Esophagus squamous epithelium (tissue), 5 donors: ENCODE measurements around the gene ADGRG2. TPM values are rescaled to one million over a fixed set of nuclear protein-coding genes. Genes with fewer than 3 reads are reported as not detected.

Source experiments
- DNase-seq: peaks from one replicate; lab custom pipeline; 2025; lab: John Stamatoyannopoulos, UW
- H3K27ac ChIP-seq, 4 donors: fragments of 200-600 bp; sonication (generic); one replicate each; pipeline ENCODE4 v1.5.1; 2016 to 2019; ENCODE audit warnings: mild to moderate bottlenecking in 1 of 4
- H3K27me3 ChIP-seq, 4 donors: fragments of 200-600 bp; sonication (generic); 1 replicate in 3 of 4; 2 replicates in 1 of 4; pipeline versions ENCODE4 v1.5.1 to v1.6.0; 2017 to 2021; ENCODE audit warnings: antibody characterized with exemption in 1 of 4
- H3K36me3 ChIP-seq, 3 donors: fragments of 200-600 bp; sonication (generic); one replicate each; pipeline ENCODE4 v1.5.1; 2016 to 2019
- H3K4me1 ChIP-seq, 3 donors: fragments of 200-600 bp; sonication (generic); one replicate each; pipeline ENCODE4 v1.5.1; 2017 to 2019
- H3K4me3 ChIP-seq, 4 donors: fragments of 200-600 bp; sonication (generic); 1 replicate in 3 of 4; 2 replicates in 1 of 4; pipeline ENCODE4 v1.5.1; 2016 to 2019; ENCODE audit warnings: mild to moderate bottlenecking in 2 of 4, moderate library complexity in 1 of 4
- H3K9me3 ChIP-seq, 3 donors: fragments of 200-600 bp; sonication (generic); one replicate each; pipeline ENCODE4 v1.5.1; 2016 to 2019
- CTCF ChIP-seq, 6 experiments: fragments of 450-650 bp in 4 of 6; fragments of 200-600 bp in 2 of 6; sonication (generic) in 2 of 6; IDR thresholded peaks; one replicate each; pipeline ENCODE4 v1.5.1; 2016 to 2019; ENCODE audit warnings: antibody characterized with exemption in 6 of 6, mild to moderate bottlenecking in 4 of 6, moderate library complexity in 4 of 6
- POLR2A ChIP-seq, 4 donors: fragments of 450-650 bp; IDR thresholded peaks; one replicate each; pipeline ENCODE4 v1.6.1; 2017; ENCODE audit warnings: antibody characterized with exemption in 4 of 4, mild to moderate bottlenecking in 4 of 4, moderate library complexity in 3 of 4
- WGBS, 2 donors: methylation state at CpG; one replicate each; pipeline ENCODE4 v1.1.5; 2018; 5-methylcytosine and 5-hydroxymethylcytosine counted together
- intact Hi-C: fragments of 100-400 bp; cut with DNase I; formaldehyde crosslinking; loops from one replicate; pipeline ENCODE4 v1.15.0; 2022
- total RNA-seq, 4 donors: library from RNA; depleted of rRNA; stranded (reverse); fragments of >200 nt; gene quantifications; one replicate each; pipeline ENCODE4 v1.1.0, GENCODE V29; 2016
- donor health status: DM: yes; HTN: yes; CAD: no.

Gene ADGRG2
- total RNA-seq, 4 donors from 2014 or later: 0.15 to 1.1 (median 0.56) TPM

- Histone ChIP-seq H3K9me3 (no peaks in the 10 kb centered on the region), H3K36me3 (no peaks in the 10 kb centered on the region), H3K27ac (no peak overlapping the region), H3K4me1 (no peaks in the 10 kb centered on the region), H3K4me3 (no peak overlapping the region), H3K27me3 (no peaks in the 10 kb centered on the region)
- no peak for DNase-seq
- intact Hi-C loops: no loop called here
- 54 to 73% methylated on average over 2 of the region's 2 CpGs for WGBS, 2 donors
- TF ChIP-seq POLR2A (IDR thresholded peaks at IDR 0.05): no peak
- no peak for TF ChIP-seq CTCF (IDR thresholded peaks at IDR 0.05)
Measured at GRCh38 chrX:19137067-19137466, 14.8 kb upstream of the ADGRG2 start.

GRCh38 chrX:19133784-19134183 lies 11.5 kb upstream of the ADGRG2 start:
- no peak overlapping the region for H3K27ac ChIP-seq
- TF ChIP-seq CTCF (IDR thresholded peaks at IDR 0.05) (no peak), POLR2A (IDR thresholded peaks at IDR 0.05) (no peak)
- no peaks in the 10 kb centered on the region for H3K27me3 ChIP-seq
- DNase-seq: no peak
- H3K9me3 ChIP-seq: no peaks in the 10 kb centered on the region
- no peaks in the 10 kb centered on the region for H3K36me3 ChIP-seq
- H3K4me1 ChIP-seq: no peaks in the 10 kb centered on the region
- intact Hi-C loops: no loop called here
- no peak overlapping the region for H3K4me3 ChIP-seq
- WGBS, 2 donors: 63 to 91% methylated on average over 3 to 4 of the region's 5 CpGs

- Histone ChIP-seq H3K9me3 (no peaks in the 10 kb centered on the region), H3K27ac (no peak overlapping the region), H3K36me3 (no peaks in the 10 kb centered on the region), H3K27me3 (no peaks in the 10 kb centered on the region), H3K4me1 (no peaks in the 10 kb centered on the region), H3K4me3 (no peak overlapping the region)
- TF ChIP-seq CTCF (IDR thresholded peaks at IDR 0.05) (no peak), POLR2A (IDR thresholded peaks at IDR 0.05) (no peak)
- 11 to 30% methylated on average over 2 of the region's 2 CpGs for WGBS, 2 donors
- DNase-seq: no peak
- intact Hi-C loops: no loop called here
Measured at GRCh38 chrX:19133231-19133630, 11.0 kb upstream of the ADGRG2 start.

GRCh38 chrX:19130628-19131027 lies 8.4 kb upstream of the ADGRG2 start:
- WGBS, 2 donors: 84% methylated on average over 4 of the region's 4 CpGs; no CpG with 5 or more reads in 1 of the 2 donors
- H3K4me3 ChIP-seq: no peak overlapping the region
- no peak overlapping the region for H3K27ac ChIP-seq
- H3K4me1 ChIP-seq: no peaks in the 10 kb centered on the region
- H3K27me3 ChIP-seq: no peaks in the 10 kb centered on the region
- no peak for DNase-seq
- no peaks in the 10 kb centered on the region for H3K9me3 ChIP-seq
- TF ChIP-seq POLR2A (IDR thresholded peaks at IDR 0.05): no peak
- TF ChIP-seq CTCF (IDR thresholded peaks at IDR 0.05): no peak
- intact Hi-C loops: no loop called here
- H3K36me3 ChIP-seq: no peaks in the 10 kb centered on the region

GRCh38 chrX:19129694-19130093 lies 7.4 kb upstream of the ADGRG2 start:
- WGBS, 2 donors: 91 to 97% methylated on average over 3 of the region's 3 CpGs
- Histone ChIP-seq H3K9me3 (no peaks in the 10 kb centered on the region), H3K27me3 (peaks cover 0 to under 1% (median 0%) of the 10 kb centered on the region in 4 donors), H3K27ac (no peak overlapping the region), H3K36me3 (no peaks in the 10 kb centered on the region), H3K4me1 (no peaks in the 10 kb centered on the region), H3K4me3 (no peak overlapping the region)
- TF ChIP-seq POLR2A (IDR thresholded peaks at IDR 0.05) (no peak), CTCF (IDR thresholded peaks at IDR 0.05) (no peak)
- intact Hi-C loops: no loop called here
- DNase-seq: no peak
